ENCODE measurements around the gene B3GALT6.

The B3GALT6 gene

DNA sequence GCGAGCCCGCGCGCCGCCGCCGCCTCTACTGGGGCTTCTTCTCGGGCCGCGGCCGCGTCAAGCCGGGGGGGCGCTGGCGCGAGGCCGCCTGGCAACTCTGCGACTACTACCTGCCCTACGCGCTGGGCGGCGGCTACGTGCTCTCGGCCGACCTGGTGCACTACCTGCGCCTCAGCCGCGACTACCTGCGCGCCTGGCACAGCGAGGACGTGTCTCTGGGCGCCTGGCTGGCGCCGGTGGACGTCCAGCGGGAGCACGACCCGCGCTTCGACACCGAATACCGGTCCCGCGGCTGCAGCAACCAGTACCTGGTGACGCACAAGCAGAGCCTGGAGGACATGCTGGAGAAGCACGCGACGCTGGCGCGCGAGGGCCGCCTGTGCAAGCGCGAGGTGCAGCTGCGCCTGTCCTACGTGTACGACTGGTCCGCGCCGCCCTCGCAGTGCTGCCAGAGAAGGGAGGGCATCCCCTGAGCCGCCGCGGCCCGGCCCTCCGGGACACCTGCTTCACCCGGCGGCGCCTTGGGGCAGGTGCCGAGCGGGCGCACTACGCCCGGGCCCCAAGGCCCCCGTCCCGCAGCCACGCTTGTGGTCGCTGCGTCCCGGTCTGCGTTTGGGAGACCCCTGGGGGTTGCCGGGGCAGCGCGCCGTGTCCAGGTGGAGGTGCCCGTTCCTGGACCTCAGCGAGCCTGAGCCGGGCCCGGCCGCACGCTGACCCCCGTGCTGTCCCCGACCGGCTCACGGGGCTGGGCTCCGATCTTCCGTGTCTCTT, 944 bp downstream of the B3GALT6 start:
- TF ChIP-seq, protein P1, sequence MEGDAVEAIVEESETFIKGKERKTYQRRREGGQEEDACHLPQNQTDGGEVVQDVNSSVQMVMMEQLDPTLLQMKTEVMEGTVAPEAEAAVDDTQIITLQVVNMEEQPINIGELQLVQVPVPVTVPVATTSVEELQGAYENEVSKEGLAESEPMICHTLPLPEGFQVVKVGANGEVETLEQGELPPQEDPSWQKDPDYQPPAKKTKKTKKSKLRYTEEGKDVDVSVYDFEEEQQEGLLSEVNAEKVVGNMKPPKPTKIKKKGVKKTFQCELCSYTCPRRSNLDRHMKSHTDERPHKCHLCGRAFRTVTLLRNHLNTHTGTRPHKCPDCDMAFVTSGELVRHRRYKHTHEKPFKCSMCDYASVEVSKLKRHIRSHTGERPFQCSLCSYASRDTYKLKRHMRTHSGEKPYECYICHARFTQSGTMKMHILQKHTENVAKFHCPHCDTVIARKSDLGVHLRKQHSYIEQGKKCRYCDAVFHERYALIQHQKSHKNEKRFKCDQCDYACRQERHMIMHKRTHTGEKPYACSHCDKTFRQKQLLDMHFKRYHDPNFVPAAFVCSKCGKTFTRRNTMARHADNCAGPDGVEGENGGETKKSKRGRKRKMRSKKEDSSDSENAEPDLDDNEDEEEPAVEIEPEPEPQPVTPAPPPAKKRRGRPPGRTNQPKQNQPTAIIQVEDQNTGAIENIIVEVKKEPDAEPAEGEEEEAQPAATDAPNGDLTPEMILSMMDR (IDR thresholded peaks at IDR 0.05; ENCODE audit: control extremely low read depth, extremely low read depth, low read depth, missing control alignments): no peak
- POLR2A ChIA-PET: no interaction called here
- DNase-seq (ENCODE audit: extremely low spot score): no peak

DNA sequence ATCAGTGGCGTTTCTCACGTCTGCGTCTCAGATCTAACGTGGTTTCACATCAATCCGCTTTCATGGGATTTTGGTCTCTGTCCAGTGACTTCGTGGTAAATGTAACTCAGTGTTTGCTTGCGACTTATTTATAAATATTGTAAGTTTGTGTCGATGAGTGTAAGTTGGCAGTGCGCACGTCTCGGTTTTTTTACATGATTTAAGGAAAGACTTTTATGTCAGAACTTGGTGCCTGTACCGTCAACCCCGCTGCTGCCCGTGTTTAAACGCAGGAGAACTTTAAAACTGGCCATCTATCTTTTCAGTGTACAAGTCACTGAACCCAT, 1.5 kb downstream of the B3GALT6 start:
- TF ChIP-seq, protein P1 (IDR thresholded peaks at IDR 0.05; ENCODE audit: control extremely low read depth, extremely low read depth, low read depth, missing control alignments): no peak
- CTCF ChIA-PET: no interaction called here
- POLR2A ChIA-PET: no interaction called here

More for the DNA sequence above, 944 bp downstream of the B3GALT6 start:
- CTCF ChIA-PET: interaction anchor here (1.5 kb wide), 1 partner anchor 111 kb away, joined by 3 read pairs; no protein-coding TSS in a partner anchor

GRCh38 chr1:1234180-1234808, 2.3 kb downstream of the B3GALT6 start:
- DNase-seq (ENCODE audit: extremely low spot score): no peak
- TF ChIP-seq, protein P1 (IDR thresholded peaks at IDR 0.05; ENCODE audit: control extremely low read depth, extremely low read depth, low read depth, missing control alignments): no peak
- ChIA-PET POLR2A (interaction anchor here (0.6 kb wide), 1 partner anchor 690 kb away, joined by 3 read pairs; no protein-coding TSS in a partner anchor), CTCF (no interaction called here)

More for the DNA sequence above, 1.5 kb downstream of the B3GALT6 start:
- no peak for DNase-seq (ENCODE audit: extremely low spot score)

GRCh38 chr1:1235016-1235744, 3.1 kb downstream of the B3GALT6 start:
- DNase-seq (ENCODE audit: extremely low spot score): no peak
- TF ChIP-seq, protein P1 (IDR thresholded peaks at IDR 0.05; ENCODE audit: control extremely low read depth, extremely low read depth, low read depth, missing control alignments): no peak
- POLR2A ChIA-PET: interaction anchor here (0.6 kb wide), 1 partner anchor 689 kb away, joined by 3 read pairs; no protein-coding TSS in a partner anchor
- CTCF ChIA-PET: interaction anchor here (1.2 kb wide), 1 partner anchor 113 kb away, joined by 3 read pairs; no protein-coding TSS in a partner anchor

- CTCF ChIA-PET: interaction anchor here (1.2 to 1.5 kb wide), 2 partner anchors 14 to 114 kb away, joined by 3 to 6 read pairs; no protein-coding TSS in a partner anchor
- DNase-seq (ENCODE audit: extremely low spot score): no peak
- TF ChIP-seq, protein P1 (IDR thresholded peaks at IDR 0.05; ENCODE audit: control extremely low read depth, extremely low read depth, low read depth, missing control alignments): no peak
- POLR2A ChIA-PET: interaction anchor here (0.6 kb wide), 1 partner anchor 101 kb away, joined by 5 read pairs; no protein-coding TSS in a partner anchor
These were observed 4.2 kb downstream of the B3GALT6 start for GRCh38 chr1:1236176-1236763.
